Adrenal gland (tissue), 5 donors: Measurements from ENCODE around the gene CA10.

Experiments used
- CTCF ChIP-seq, 6 experiments: fragments of 450-650 bp in 4 of 6; fragments of 200-600 bp in 2 of 6; sonication (generic) in 1 of 6; IDR thresholded peaks; 1 replicate in 5 of 6; 2 replicates in 1 of 6; pipeline versions ENCODE4 v1.5.1 to v1.8.0; 2016 to 2021; ENCODE audit warnings: antibody characterized with exemption in 6 of 6, mild to moderate bottlenecking in 2 of 6, moderate library complexity in 1 of 6
- POLR2A ChIP-seq, 2 donors: fragments of 450-650 bp; IDR thresholded peaks; one replicate each; pipeline ENCODE4 v1.6.1; 2017; ENCODE audit warnings: antibody characterized with exemption in 2 of 2, mild to moderate bottlenecking in 2 of 2, moderate library complexity in 1 of 2
- donor health status: DM: no; HTN: no; CAD: no.

GRCh38 chr17:52191491-52191890 is 33.0 kb upstream of the CA10 start:
- TF ChIP-seq CTCF (IDR thresholded peaks at IDR 0.05) (no peak), POLR2A (IDR thresholded peaks at IDR 0.05) (no peak)
